ENCODE results near the gene CASQ2. TPM values are rescaled to one million over a fixed set of nuclear protein-coding genes. Genes with fewer than 3 reads are reported as not detected.

Gene CASQ2
- total and polyA plus RNA-seq, 2 of the 13 experiments (the other 11 are each of a cell fraction or from before 2014, with no cell fraction given), result not detected

DNA sequence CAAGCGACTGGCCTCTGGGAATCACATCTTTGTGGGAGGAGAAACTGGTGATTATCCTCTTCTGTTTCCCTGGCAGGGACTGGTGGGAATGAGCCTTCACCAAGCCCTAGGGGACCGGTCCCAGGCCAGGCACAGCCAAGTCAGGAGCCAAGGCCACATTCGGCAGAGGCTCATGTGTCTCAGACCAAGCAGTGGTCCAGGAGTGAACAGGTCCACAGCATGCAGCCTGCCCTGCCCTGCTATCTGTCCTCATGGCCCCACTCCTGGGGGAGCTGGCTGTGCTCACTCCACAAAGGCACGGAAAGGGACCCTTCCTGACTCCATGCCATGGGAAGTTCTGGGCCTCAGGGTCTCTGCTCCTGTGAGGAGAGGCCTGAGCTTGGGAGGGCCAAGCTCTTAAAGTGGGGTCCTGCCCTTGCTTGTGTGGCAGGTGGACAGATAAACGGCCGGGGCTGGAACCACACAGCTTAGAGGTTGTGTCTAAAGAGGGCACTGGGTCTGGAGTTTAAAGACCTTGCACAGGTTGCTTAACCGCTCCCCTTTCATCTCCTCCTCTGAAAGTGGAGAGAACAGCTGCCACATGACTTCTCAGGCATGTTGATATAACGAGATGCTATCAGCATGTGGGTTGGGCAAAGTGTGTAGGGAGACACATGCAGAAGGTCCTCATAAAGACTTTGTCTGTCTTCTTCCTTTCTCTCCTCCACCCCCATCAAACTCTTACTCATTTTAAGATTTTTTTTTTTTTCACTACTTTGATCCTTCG is 57.5 kb downstream of the CASQ2 start (continued):
- TF ChIP-seq ZNF709 (CRISPR knock-in tag; IDR thresholded peaks at IDR 0.05) (no peak), SALL2 (CRISPR knock-in tag; IDR thresholded peaks at IDR 0.05) (no peak), PAWR (CRISPR knock-in tag; IDR thresholded peaks at IDR 0.05; ENCODE audit: borderline replicate concordance) (no peak), ZNF138 (CRISPR knock-in tag; IDR thresholded peaks at IDR 0.05; ENCODE audit: low read depth) (no peak), TBX2 (CRISPR knock-in tag; IDR thresholded peaks at IDR 0.05; ENCODE audit: borderline replicate concordance) (peak; percentile 27; the same call in 1 of the 2 replicates), ZNF564 (CRISPR knock-in tag; IDR thresholded peaks at IDR 0.05) (no peak), ISL2 (CRISPR knock-in tag; IDR thresholded peaks at IDR 0.05) (0 out of 2 replicates have a peak, but pooled peaks have one; percentile 39), HIC2 (CRISPR knock-in tag; IDR thresholded peaks at IDR 0.05; ENCODE audit: low read depth) (0 out of 2 replicates have a peak, but pooled peaks have one; percentile 16), MTF1 (CRISPR knock-in tag; IDR thresholded peaks at IDR 0.05) (no peak), ZNF337 (CRISPR knock-in tag; IDR thresholded peaks at IDR 0.05; ENCODE audit: borderline replicate concordance, low read depth) (no peak), HDAC1 (CRISPR knock-in tag; IDR thresholded peaks at IDR 0.05) (0 out of 2 replicates have a peak, but pooled peaks have one; percentile 23)
- TF ChIP-seq, protein P1, sequence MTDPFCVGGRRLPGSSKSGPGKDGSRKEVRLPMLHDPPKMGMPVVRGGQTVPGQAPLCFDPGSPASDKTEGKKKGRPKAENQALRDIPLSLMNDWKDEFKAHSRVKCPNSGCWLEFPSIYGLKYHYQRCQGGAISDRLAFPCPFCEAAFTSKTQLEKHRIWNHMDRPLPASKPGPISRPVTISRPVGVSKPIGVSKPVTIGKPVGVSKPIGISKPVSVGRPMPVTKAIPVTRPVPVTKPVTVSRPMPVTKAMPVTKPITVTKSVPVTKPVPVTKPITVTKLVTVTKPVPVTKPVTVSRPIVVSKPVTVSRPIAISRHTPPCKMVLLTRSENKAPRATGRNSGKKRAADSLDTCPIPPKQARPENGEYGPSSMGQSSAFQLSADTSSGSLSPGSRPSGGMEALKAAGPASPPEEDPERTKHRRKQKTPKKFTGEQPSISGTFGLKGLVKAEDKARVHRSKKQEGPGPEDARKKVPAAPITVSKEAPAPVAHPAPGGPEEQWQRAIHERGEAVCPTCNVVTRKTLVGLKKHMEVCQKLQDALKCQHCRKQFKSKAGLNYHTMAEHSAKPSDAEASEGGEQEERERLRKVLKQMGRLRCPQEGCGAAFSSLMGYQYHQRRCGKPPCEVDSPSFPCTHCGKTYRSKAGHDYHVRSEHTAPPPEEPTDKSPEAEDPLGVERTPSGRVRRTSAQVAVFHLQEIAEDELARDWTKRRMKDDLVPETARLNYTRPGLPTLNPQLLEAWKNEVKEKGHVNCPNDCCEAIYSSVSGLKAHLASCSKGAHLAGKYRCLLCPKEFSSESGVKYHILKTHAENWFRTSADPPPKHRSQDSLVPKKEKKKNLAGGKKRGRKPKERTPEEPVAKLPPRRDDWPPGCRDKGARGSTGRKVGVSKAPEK (CRISPR knock-in tag; IDR thresholded peaks at IDR 0.05; ENCODE audit: borderline replicate concordance), result no peak
- TF ChIP-seq, protein P2, sequence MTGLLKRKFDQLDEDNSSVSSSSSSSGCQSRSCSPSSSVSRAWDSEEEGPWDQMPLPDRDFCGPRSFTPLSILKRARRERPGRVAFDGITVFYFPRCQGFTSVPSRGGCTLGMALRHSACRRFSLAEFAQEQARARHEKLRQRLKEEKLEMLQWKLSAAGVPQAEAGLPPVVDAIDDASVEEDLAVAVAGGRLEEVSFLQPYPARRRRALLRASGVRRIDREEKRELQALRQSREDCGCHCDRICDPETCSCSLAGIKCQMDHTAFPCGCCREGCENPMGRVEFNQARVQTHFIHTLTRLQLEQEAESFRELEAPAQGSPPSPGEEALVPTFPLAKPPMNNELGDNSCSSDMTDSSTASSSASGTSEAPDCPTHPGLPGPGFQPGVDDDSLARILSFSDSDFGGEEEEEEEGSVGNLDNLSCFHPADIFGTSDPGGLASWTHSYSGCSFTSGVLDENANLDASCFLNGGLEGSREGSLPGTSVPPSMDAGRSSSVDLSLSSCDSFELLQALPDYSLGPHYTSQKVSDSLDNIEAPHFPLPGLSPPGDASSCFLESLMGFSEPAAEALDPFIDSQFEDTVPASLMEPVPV (CRISPR knock-in tag; IDR thresholded peaks at IDR 0.05), result no peak
- TF ChIP-seq, protein P3, sequence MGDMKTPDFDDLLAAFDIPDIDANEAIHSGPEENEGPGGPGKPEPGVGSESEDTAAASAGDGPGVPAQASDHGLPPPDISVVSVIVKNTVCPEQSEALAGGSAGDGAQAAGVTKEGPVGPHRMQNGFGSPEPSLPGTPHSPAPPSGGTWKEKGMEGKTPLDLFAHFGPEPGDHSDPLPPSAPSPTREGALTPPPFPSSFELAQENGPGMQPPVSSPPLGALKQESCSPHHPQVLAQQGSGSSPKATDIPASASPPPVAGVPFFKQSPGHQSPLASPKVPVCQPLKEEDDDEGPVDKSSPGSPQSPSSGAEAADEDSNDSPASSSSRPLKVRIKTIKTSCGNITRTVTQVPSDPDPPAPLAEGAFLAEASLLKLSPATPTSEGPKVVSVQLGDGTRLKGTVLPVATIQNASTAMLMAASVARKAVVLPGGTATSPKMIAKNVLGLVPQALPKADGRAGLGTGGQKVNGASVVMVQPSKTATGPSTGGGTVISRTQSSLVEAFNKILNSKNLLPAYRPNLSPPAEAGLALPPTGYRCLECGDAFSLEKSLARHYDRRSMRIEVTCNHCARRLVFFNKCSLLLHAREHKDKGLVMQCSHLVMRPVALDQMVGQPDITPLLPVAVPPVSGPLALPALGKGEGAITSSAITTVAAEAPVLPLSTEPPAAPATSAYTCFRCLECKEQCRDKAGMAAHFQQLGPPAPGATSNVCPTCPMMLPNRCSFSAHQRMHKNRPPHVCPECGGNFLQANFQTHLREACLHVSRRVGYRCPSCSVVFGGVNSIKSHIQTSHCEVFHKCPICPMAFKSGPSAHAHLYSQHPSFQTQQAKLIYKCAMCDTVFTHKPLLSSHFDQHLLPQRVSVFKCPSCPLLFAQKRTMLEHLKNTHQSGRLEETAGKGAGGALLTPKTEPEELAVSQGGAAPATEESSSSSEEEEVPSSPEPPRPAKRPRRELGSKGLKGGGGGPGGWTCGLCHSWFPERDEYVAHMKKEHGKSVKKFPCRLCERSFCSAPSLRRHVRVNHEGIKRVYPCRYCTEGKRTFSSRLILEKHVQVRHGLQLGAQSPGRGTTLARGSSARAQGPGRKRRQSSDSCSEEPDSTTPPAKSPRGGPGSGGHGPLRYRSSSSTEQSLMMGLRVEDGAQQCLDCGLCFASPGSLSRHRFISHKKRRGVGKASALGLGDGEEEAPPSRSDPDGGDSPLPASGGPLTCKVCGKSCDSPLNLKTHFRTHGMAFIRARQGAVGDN (CRISPR knock-in tag; IDR thresholded peaks at IDR 0.05), result 0 out of 2 replicates have a peak, but pooled peaks have one; percentile 19
- TF ChIP-seq, protein P4, sequence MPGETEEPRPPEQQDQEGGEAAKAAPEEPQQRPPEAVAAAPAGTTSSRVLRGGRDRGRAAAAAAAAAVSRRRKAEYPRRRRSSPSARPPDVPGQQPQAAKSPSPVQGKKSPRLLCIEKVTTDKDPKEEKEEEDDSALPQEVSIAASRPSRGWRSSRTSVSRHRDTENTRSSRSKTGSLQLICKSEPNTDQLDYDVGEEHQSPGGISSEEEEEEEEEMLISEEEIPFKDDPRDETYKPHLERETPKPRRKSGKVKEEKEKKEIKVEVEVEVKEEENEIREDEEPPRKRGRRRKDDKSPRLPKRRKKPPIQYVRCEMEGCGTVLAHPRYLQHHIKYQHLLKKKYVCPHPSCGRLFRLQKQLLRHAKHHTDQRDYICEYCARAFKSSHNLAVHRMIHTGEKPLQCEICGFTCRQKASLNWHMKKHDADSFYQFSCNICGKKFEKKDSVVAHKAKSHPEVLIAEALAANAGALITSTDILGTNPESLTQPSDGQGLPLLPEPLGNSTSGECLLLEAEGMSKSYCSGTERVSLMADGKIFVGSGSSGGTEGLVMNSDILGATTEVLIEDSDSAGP (CRISPR knock-in tag; IDR thresholded peaks at IDR 0.05; ENCODE audit: borderline replicate concordance), result peak; percentile 22; the same call in 1 of the 2 replicates
